MM.1S (cell line): ENCODE results near the gene BCAS3.

Experiments used
- EZH2 ChIP-seq: fragments of 300-600 bp; sonication (generic); optimal IDR thresholded peaks from 2 replicates; pipeline ENCODE3; 2017; ENCODE audit warnings: low read depth, mild to moderate bottlenecking, antibody characterized with exemption, low read length, mixed read lengths
- EZH2phosphoT487 ChIP-seq: fragments of 300-600 bp; sonication (generic); IDR thresholded peaks from 2 replicates; pipeline ENCODE4 v1.6.1; 2018; ENCODE audit warnings: antibody characterized with exemption, low read length
- TF ChIP-seq, protein P1 (sequence below): fragments of 300-600 bp; sonication (generic); IDR thresholded peaks from 2 replicates; pipeline ENCODE4 v1.5.1; 2016; ENCODE audit warnings: antibody characterized with exemption, low read length, mixed read lengths

DNA sequence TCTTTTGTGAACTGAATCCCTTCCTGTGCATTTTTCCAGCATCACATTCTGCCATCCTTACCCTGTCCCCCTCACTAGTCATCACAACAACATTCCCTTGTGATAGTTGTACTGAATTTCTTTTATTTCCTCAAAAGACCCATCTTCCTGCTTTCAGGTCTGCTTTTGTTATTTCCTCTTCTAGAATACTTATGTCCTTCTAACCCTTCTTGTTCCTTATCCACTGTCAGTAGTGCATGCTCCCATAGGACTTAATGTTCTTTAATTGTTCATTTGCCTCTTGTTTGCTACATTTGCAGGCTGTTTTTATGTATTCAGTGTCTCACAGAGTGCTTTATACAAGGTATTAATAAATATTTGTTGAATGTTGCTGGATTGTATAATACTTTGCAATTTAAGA is 73.0 kb downstream of the BCAS3 start:
- TF ChIP-seq EZH2: no peak
- TF ChIP-seq, protein P1, sequence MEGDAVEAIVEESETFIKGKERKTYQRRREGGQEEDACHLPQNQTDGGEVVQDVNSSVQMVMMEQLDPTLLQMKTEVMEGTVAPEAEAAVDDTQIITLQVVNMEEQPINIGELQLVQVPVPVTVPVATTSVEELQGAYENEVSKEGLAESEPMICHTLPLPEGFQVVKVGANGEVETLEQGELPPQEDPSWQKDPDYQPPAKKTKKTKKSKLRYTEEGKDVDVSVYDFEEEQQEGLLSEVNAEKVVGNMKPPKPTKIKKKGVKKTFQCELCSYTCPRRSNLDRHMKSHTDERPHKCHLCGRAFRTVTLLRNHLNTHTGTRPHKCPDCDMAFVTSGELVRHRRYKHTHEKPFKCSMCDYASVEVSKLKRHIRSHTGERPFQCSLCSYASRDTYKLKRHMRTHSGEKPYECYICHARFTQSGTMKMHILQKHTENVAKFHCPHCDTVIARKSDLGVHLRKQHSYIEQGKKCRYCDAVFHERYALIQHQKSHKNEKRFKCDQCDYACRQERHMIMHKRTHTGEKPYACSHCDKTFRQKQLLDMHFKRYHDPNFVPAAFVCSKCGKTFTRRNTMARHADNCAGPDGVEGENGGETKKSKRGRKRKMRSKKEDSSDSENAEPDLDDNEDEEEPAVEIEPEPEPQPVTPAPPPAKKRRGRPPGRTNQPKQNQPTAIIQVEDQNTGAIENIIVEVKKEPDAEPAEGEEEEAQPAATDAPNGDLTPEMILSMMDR: no peak
- TF ChIP-seq EZH2phosphoT487: no peak
